ENCODE measurements around the gene CPS1. TPM values are rescaled to one million over a fixed set of nuclear protein-coding genes. Genes with fewer than 3 reads are reported as not detected.

Gene CPS1
- total RNA-seq, 1 donor from 2014 or later, result 1.2 TPM

DNA sequence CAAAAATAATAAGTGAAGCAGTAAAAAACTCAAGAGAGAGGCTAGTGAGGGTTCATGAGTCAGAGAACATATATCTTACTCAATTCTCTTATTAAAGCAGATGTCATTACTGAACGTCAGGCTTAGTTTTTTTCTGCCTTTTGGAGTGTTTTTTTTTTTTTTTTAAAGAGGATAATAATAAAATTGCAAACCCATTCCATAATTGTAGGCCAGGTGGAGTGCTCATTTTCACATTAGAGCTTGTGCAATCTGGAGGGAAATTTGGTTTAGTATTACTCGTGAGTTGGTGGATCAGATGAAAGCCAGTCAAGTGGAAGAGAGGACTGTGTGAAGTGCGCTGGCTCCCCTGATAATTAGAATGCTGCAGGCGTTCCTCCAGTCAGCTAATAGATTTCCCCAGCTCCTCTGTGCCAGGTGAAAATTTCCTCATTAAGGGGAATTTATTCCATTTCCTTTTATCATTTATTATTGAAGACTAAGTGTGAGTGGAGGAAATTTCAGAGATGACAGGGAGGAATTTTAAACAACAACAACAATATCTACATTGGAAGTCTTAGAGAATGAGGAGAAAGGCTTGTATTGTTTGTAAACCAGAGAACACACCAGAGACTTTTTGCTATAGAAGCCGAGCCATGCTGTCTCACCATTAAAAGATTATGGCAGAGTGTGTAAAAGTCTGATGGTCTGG is 74.6 kb downstream of the CPS1 start:
- Mint-ChIP-seq H3K27me3 (ENCODE audit: low read depth) (no peaks in the 10 kb centered on the region), H3K4me3 (ENCODE audit: low read depth) (no peak overlapping the region), H3K4me1 (ENCODE audit: low read depth) (no peaks in the 10 kb centered on the region), H3K27ac (no peak overlapping the region), H3K9me3 (no peaks in the 10 kb centered on the region), H3K36me3 (ENCODE audit: low read depth) (no peaks in the 10 kb centered on the region)
- intact Hi-C loops (cut with micrococcal nuclease), result loop anchor here (2.0 kb wide), 1 partner anchor 54 kb away; no protein-coding TSS in a partner anchor
- DNase-seq (ENCODE audit: low spot score), result no peak

DNA sequence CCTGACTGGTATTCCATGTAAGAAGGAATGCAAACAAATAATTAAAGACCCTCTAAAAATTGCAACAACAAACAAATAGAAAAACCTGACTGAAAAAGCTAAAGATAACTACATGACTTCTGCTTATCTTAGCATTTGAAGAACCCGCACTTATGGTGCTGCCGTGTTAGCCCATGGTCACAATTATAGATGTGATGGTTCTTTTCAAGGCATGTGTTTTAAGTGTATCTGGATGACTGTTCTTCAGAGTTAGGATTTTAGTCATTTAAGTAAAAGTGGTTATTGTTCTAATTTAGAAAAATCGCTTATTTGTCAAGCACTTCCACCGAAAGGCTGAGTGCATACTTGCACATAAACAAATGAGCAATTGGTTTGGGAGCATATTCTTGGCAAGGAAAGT is 77.3 kb downstream of the CPS1 start:
- Mint-ChIP-seq H3K4me3 (ENCODE audit: low read depth) (no peak overlapping the region), H3K9me3 (no peaks in the 10 kb centered on the region), H3K27me3 (ENCODE audit: low read depth) (no peaks in the 10 kb centered on the region), H3K36me3 (ENCODE audit: low read depth) (no peaks in the 10 kb centered on the region), H3K4me1 (ENCODE audit: low read depth) (no peaks in the 10 kb centered on the region), H3K27ac (no peak overlapping the region)
- DNase-seq (ENCODE audit: low spot score), result no peak
- intact Hi-C loops (cut with micrococcal nuclease), result no loop called here

DNA sequence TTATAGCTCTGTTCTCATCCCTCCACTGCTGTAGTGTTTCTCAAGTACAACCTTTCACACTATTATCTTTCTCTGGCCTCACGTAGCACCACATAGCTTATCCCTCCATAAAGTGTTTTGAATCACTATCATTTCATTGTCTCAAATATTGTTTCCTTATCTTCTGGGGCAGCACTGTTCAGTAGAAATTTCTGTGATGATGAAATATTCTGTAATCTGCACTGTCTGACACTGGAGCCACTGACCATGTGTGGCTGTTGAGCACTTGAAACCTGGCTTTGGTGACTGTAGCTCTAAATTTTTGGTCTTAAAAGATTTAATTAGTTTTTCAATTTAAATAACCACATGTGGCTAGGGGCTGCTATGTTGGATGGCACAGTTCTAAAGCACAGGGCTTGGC is 78.9 kb downstream of the CPS1 start:
- Mint-ChIP-seq H3K4me3 (ENCODE audit: low read depth) (no peak overlapping the region), H3K4me1 (ENCODE audit: low read depth) (no peaks in the 10 kb centered on the region), H3K27ac (no peak overlapping the region), H3K27me3 (ENCODE audit: low read depth) (no peaks in the 10 kb centered on the region), H3K36me3 (ENCODE audit: low read depth) (no peaks in the 10 kb centered on the region), H3K9me3 (no peaks in the 10 kb centered on the region)
- intact Hi-C loops (cut with micrococcal nuclease), result no loop called here
- no peak for DNase-seq (ENCODE audit: low spot score)

DNA sequence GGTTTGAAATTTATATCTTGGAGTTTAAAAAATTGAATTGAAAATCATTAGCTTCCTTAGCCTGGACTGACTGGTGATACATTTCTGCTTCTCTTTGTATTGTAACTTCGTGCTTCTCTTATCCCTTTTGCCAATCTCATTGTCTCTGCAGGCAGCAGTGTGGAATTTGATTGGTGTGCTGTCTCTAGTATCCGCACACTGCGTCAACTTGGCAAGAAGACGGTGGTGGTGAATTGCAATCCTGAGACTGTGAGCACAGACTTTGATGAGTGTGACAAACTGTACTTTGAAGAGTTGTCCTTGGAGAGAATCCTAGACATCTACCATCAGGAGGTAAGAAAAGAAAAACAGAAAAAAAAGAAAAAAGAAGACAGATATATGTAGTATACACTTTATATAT is 85.9 kb downstream of the CPS1 start:
- H3K27ac Mint-ChIP-seq, result no peak overlapping the region
- no peaks in the 10 kb centered on the region for H3K36me3 Mint-ChIP-seq (ENCODE audit: low read depth)
- no peaks in the 10 kb centered on the region for H3K27me3 Mint-ChIP-seq (ENCODE audit: low read depth)
- H3K4me1 Mint-ChIP-seq (ENCODE audit: low read depth), result no peaks in the 10 kb centered on the region
- no peaks in the 10 kb centered on the region for H3K9me3 Mint-ChIP-seq
- intact Hi-C loops (cut with micrococcal nuclease), result no loop called here
- DNase-seq (ENCODE audit: low spot score), result no peak
- no peak overlapping the region for H3K4me3 Mint-ChIP-seq (ENCODE audit: low read depth)

DNA sequence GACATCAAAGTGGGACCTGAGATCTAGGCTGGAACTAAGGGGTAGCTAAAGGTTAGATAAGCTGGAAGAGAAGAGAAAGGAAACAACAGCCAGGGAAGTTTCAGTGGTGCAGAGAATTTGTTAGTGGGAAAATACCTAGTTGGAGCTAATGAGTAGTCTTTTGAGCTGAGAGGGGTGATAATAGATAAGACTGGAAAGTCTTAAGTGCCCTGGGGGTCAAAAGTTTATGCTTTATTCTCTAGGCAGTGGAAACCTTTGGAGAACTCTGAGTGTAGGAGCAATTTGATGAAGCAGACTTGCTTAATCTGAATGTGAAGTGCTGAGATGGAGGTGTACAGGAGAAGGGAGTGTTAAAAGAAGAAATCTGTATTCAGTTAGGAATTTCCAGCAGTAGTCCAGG is 90.8 kb downstream of the CPS1 start:
- intact Hi-C loops (cut with micrococcal nuclease), result no loop called here
- no peak for DNase-seq (ENCODE audit: low spot score)
- no peak overlapping the region for H3K27ac Mint-ChIP-seq

DNA sequence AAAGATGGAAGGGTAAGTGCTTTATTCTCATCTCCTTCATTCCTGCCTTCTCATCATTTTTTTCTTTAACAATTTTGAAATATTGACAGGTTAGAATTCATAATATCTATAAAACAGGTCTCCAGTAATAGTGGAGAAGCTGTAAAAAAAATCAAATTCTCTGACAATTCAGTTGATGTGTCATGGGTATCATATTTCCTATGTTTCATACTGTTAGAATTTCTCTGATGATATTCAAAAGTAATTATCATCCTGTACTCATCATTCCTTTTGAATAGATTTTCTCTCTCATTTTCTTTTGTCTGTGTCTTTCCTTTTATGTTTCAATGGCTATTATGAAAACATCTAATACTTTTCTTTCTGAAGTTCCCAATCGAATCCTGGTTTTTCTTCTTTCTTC is 97.7 kb downstream of the CPS1 start:
- intact Hi-C loops (cut with micrococcal nuclease), result no loop called here
- no peaks in the 10 kb centered on the region for H3K27me3 Mint-ChIP-seq (ENCODE audit: low read depth)
- no peaks in the 10 kb centered on the region for H3K9me3 Mint-ChIP-seq
- no peak overlapping the region for H3K4me3 Mint-ChIP-seq (ENCODE audit: low read depth)
- no peak for DNase-seq (ENCODE audit: low spot score)
- H3K27ac Mint-ChIP-seq, result no peak overlapping the region
- H3K4me1 Mint-ChIP-seq (ENCODE audit: low read depth), result no peaks in the 10 kb centered on the region
- H3K36me3 Mint-ChIP-seq (ENCODE audit: low read depth), result no peaks in the 10 kb centered on the region

More for the DNA sequence above, 90.8 kb downstream of the CPS1 start:
- Mint-ChIP-seq H3K4me3 (ENCODE audit: low read depth) (no peak overlapping the region), H3K36me3 (ENCODE audit: low read depth) (no peaks in the 10 kb centered on the region), H3K4me1 (ENCODE audit: low read depth) (no peaks in the 10 kb centered on the region), H3K9me3 (no peaks in the 10 kb centered on the region), H3K27me3 (ENCODE audit: low read depth) (no peaks in the 10 kb centered on the region)

DNA sequence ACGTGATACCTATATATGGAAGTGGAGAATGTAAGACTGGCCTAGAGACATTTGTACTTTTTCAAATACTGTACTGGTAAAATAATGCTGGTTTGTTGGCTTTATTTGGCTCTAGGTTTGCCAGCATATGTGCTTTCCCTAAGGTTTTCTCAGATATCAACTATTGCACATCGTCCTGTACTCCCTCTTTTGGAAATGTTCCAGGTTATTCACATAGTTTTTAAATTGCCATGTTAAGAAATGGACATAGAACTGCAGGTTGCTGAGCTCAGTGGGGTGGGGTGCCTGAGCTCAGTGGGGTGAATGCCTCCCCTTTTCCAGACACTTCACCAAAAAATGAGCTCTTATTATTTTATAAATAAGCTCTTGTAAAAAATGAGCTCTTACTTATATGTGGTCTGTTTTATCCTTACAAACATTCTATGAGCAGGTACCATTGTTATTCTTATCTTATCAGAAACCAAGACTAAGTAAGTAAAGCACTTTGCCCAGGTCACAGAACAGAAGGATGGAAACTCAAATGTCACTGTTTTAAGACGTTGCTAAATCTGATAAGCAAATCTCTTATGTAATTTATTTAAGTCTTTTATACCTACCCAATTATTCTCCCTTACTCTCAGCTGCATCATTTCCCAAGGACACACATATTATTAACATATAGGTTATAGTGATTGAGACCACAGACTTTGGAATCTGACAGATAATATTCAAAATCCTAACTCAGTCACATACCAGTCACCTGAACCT is 99.0 kb downstream of the CPS1 start:
- Mint-ChIP-seq H3K4me1 (ENCODE audit: low read depth) (no peaks in the 10 kb centered on the region), H3K27ac (no peak overlapping the region), H3K36me3 (ENCODE audit: low read depth) (no peaks in the 10 kb centered on the region), H3K4me3 (ENCODE audit: low read depth) (no peak overlapping the region), H3K9me3 (peaks cover 6% of the 10 kb centered on the region), H3K27me3 (ENCODE audit: low read depth) (no peaks in the 10 kb centered on the region)
- intact Hi-C loops (cut with micrococcal nuclease), result no loop called here
- no peak for DNase-seq (ENCODE audit: low spot score)

DNA sequence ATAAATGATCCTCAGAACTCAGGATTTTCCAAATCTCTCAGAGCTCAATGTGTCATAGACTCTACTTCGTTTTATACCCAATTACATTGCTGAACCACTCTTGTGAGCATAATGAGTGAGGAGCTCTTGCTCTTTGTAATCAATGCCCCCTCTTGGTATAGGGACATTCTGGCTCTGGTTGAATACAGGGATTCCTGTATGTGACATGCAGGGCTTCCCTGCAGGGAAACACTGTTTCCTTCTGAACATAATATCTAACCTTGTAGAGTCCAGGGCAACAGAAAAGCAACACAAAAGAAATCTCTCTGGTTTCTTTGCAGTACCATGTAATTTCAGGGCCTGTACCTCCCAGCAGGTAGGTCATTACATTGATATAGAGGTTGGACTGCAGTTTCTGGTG is 101.5 kb downstream of the CPS1 start:
- H3K4me1 Mint-ChIP-seq (ENCODE audit: low read depth), result no peaks in the 10 kb centered on the region
- H3K27ac Mint-ChIP-seq, result no peak overlapping the region

DNA sequence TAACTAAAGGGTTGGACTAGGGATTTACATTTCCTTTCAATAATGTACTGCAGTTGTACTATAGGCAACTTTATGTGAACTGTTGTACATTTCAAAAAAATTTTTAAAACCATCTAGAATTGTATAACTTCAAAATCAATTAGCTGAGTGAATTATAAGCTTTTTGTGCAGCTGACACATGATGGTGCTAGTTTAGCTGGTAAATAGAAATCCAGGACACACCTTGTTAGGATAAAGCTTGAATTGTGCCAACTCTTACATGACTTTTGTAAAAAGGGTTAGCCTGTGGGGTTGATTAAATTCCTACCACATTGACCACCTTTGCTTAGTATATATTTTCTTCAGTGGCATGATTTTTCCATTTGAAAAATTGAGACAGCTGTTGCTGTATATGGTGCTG is 104.4 kb downstream of the CPS1 start:
- DNase-seq (ENCODE audit: low spot score), result no peak
- Mint-ChIP-seq H3K27me3 (ENCODE audit: low read depth) (no peaks in the 10 kb centered on the region), H3K4me1 (ENCODE audit: low read depth) (no peaks in the 10 kb centered on the region), H3K36me3 (ENCODE audit: low read depth) (no peaks in the 10 kb centered on the region), H3K4me3 (ENCODE audit: low read depth) (no peak overlapping the region), H3K9me3 (peaks cover 6% of the 10 kb centered on the region), H3K27ac (no peak overlapping the region)
- intact Hi-C loops (cut with micrococcal nuclease), result no loop called here

More for the DNA sequence above, 101.5 kb downstream of the CPS1 start:
- no peaks in the 10 kb centered on the region for H3K27me3 Mint-ChIP-seq (ENCODE audit: low read depth)
- H3K9me3 Mint-ChIP-seq, result peaks cover 6% of the 10 kb centered on the region
- DNase-seq (ENCODE audit: low spot score), result no peak
- intact Hi-C loops (cut with micrococcal nuclease), result no loop called here
- H3K36me3 Mint-ChIP-seq (ENCODE audit: low read depth), result no peaks in the 10 kb centered on the region
- no peak overlapping the region for H3K4me3 Mint-ChIP-seq (ENCODE audit: low read depth)

DNA sequence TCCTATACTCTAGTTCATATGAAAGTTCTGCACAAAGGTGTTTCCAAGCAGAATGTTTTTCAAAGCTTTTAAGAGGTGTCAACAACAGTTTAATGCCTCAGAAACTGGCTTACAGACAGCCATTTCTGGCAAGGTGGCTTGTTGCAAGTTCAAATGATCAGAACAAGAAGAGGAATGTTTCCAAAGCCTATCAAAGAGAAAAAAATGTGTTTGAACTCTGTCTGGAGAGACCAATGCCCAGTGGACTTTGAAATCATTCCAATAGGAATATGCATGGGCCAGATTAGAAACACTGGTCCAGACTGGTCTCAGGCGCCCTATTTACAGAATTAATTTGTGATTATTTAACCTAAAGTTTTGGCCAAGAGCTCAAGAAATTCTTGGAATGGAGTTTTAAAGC is 106.2 kb downstream of the CPS1 start:
- no peaks in the 10 kb centered on the region for H3K27me3 Mint-ChIP-seq (ENCODE audit: low read depth)
- H3K4me1 Mint-ChIP-seq (ENCODE audit: low read depth), result no peaks in the 10 kb centered on the region
- no peak overlapping the region for H3K4me3 Mint-ChIP-seq (ENCODE audit: low read depth)
- H3K9me3 Mint-ChIP-seq, result peaks cover 6% of the 10 kb centered on the region
- intact Hi-C loops (cut with micrococcal nuclease), result no loop called here
- H3K27ac Mint-ChIP-seq, result no peak overlapping the region
- DNase-seq (ENCODE audit: low spot score), result no peak
- no peaks in the 10 kb centered on the region for H3K36me3 Mint-ChIP-seq (ENCODE audit: low read depth)

DNA sequence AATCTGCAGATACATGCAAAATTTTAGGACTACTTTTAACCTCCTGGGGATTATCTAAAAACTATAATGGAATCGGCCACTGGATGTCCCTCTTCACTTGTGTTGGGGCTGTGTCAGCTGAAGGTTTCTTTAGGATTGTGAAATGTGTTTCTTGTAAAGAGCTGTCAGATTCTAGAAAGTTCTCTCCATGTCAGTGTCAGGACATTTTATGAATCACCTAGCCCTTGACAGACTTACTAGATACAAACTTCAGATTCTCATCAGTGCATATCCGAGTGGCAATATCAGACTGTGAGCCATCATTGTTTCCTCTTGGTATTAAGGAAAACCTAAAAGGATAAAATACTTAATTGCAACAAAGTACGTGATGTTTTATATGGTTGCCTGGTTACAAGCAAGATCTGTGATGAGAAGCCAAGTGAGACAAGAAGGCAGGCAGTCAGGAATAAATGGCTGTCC is 107.3 kb downstream of the CPS1 start:
- Mint-ChIP-seq H3K36me3 (ENCODE audit: low read depth) (no peaks in the 10 kb centered on the region), H3K4me1 (ENCODE audit: low read depth) (no peaks in the 10 kb centered on the region), H3K27me3 (ENCODE audit: low read depth) (no peaks in the 10 kb centered on the region), H3K4me3 (ENCODE audit: low read depth) (no peak overlapping the region), H3K27ac (no peak overlapping the region), H3K9me3 (peaks cover 6% of the 10 kb centered on the region)
- no peak for DNase-seq (ENCODE audit: low spot score)
- intact Hi-C loops (cut with micrococcal nuclease), result no loop called here

DNA sequence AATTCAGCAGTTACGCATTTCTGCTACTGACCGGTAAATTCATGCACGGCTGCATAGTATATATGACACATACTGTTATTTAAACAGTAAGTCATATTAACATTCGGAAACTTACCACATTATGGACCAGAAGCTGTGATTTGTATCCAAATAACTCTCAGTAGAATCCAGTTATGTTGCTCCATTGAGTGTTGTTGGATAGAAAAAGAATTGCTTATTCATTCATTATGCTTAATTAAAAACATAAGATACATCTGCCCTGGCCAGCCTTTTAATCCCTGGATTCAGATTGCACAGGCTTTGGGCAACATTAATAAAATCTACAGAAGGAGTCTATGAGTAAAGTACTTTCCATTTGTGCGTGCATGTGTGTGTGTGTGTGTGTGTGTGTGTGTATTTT is 111.3 kb downstream of the CPS1 start:
- no peak overlapping the region for H3K27ac Mint-ChIP-seq
- intact Hi-C loops (cut with micrococcal nuclease), result no loop called here
- H3K27me3 Mint-ChIP-seq (ENCODE audit: low read depth), result no peaks in the 10 kb centered on the region
- no peaks in the 10 kb centered on the region for H3K36me3 Mint-ChIP-seq (ENCODE audit: low read depth)
- H3K4me3 Mint-ChIP-seq (ENCODE audit: low read depth), result no peak overlapping the region
- DNase-seq (ENCODE audit: low spot score), result no peak
- no peaks in the 10 kb centered on the region for H3K9me3 Mint-ChIP-seq
- H3K4me1 Mint-ChIP-seq (ENCODE audit: low read depth), result no peaks in the 10 kb centered on the region

DNA sequence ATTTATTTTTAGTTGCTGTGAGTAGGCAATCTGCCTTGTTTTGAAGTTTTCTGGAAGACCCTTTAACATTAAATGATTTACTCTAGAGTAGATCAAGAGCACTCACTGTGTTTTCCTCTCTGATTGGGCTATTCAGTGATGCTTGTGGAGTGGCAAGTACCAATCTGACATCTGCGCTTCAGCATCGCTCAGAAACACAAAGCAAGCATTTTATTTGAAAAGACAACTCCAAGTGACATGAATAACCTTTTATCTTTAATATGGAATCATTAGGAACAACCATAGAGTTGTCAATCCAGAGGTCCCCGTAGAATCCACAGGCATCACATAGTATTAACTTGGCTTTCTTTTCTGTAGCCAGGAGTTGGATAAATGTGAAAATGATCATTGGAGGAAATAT is 114.7 kb downstream of the CPS1 start:
- Mint-ChIP-seq H3K4me1 (ENCODE audit: low read depth) (no peaks in the 10 kb centered on the region), H3K4me3 (ENCODE audit: low read depth) (no peak overlapping the region), H3K36me3 (ENCODE audit: low read depth) (no peaks in the 10 kb centered on the region), H3K27ac (no peak overlapping the region), H3K9me3 (no peaks in the 10 kb centered on the region), H3K27me3 (ENCODE audit: low read depth) (no peaks in the 10 kb centered on the region)
- intact Hi-C loops (cut with micrococcal nuclease), result no loop called here
- no peak for DNase-seq (ENCODE audit: low spot score)
